ENCODE measurements around the gene PAFAH1B1.

The PAFAH1B1 gene

DNA sequence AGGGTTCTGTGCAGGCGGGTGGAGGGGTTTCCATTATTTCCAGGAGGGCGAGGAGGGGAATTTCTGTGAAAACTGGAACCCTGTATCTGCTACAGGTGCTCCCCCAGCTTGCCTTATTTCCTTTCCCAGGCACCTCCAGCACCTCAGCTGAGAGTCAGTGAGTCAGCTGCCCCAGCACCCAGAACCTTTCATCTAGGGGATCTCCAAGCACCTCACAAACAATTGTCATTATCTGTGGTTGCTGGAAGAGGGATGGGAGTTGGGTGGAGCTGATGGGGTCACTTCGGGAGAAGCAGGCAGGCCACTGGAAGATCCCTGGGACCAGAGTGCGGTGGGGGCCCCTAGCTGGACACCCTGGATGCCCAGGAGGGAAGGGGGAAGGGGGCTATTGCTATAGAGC, 128.1 kb downstream of the PAFAH1B1 start:
- H3K9ac ChIP-seq (ENCODE audit: low read length): no peak overlapping the region
- H3K79me2 ChIP-seq (ENCODE audit: low read length): no peaks in the 10 kb centered on the region
- no peak for TF ChIP-seq CTCF (IDR thresholded peaks at IDR 0.05; ENCODE audit: low read depth, low read length)
- no peak for TF ChIP-seq EZH2phosphoT487 (IDR thresholded peaks at IDR 0.05; ENCODE audit: low read depth)
- H3K9me3 ChIP-seq (ENCODE audit: insufficient read depth, low read length): no peaks in the 10 kb centered on the region
- H3K4me1 ChIP-seq (ENCODE audit: low read length): no peaks in the 10 kb centered on the region
- no peak overlapping the region for H2AFZ ChIP-seq (ENCODE audit: low read depth, low read length)
- H3K4me2 ChIP-seq (ENCODE audit: low read length): no peak overlapping the region
- no peak overlapping the region for H3K4me3 ChIP-seq (ENCODE audit: low read length)
- H4K20me1 ChIP-seq (ENCODE audit: insufficient read depth, low read length): no peaks in the 10 kb centered on the region
- no peaks in the 10 kb centered on the region for H3K36me3 ChIP-seq (replicated peaks; ENCODE audit: low read depth, low read length)
- no peak overlapping the region for H3K27ac ChIP-seq (ENCODE audit: low read length)
- no peaks in the 10 kb centered on the region for H3K27me3 ChIP-seq (ENCODE audit: low read depth, low read length)

- H3K4me2 ChIP-seq (ENCODE audit: low read length): no peak overlapping the region
- no peaks in the 10 kb centered on the region for H3K79me2 ChIP-seq (ENCODE audit: low read length)
- no peak overlapping the region for H2AFZ ChIP-seq (ENCODE audit: low read depth, low read length)
- no peak overlapping the region for H3K27ac ChIP-seq (ENCODE audit: low read length)
- H4K20me1 ChIP-seq (ENCODE audit: insufficient read depth, low read length): no peaks in the 10 kb centered on the region
- no peaks in the 10 kb centered on the region for H3K9me3 ChIP-seq (ENCODE audit: insufficient read depth, low read length)
- no peaks in the 10 kb centered on the region for H3K36me3 ChIP-seq (replicated peaks; ENCODE audit: low read depth, low read length)
- TF ChIP-seq EZH2phosphoT487 (IDR thresholded peaks at IDR 0.05; ENCODE audit: low read depth): no peak
- TF ChIP-seq CTCF (IDR thresholded peaks at IDR 0.05; ENCODE audit: low read depth, low read length): no peak
- no peak overlapping the region for H3K9ac ChIP-seq (ENCODE audit: low read length)
- no peaks in the 10 kb centered on the region for H3K27me3 ChIP-seq (ENCODE audit: low read depth, low read length)
- no peak overlapping the region for H3K4me3 ChIP-seq (ENCODE audit: low read length)
- no peaks in the 10 kb centered on the region for H3K4me1 ChIP-seq (ENCODE audit: low read length)
Measured at GRCh38 chr17:2722611-2723010, 129.2 kb downstream of the PAFAH1B1 start.

- Histone ChIP-seq H3K9me3 (ENCODE audit: insufficient read depth, low read length) (no peaks in the 10 kb centered on the region), H3K4me1 (ENCODE audit: low read length) (no peaks in the 10 kb centered on the region), H3K4me3 (ENCODE audit: low read length) (no peak overlapping the region), H4K20me1 (ENCODE audit: insufficient read depth, low read length) (no peaks in the 10 kb centered on the region), H3K9ac (ENCODE audit: low read length) (no peak overlapping the region), H2AFZ (ENCODE audit: low read depth, low read length) (no peak overlapping the region), H3K27ac (ENCODE audit: low read length) (no peak overlapping the region), H3K27me3 (ENCODE audit: low read depth, low read length) (no peaks in the 10 kb centered on the region), H3K79me2 (ENCODE audit: low read length) (no peaks in the 10 kb centered on the region), H3K36me3 (replicated peaks; ENCODE audit: low read depth, low read length) (no peaks in the 10 kb centered on the region), H3K4me2 (ENCODE audit: low read length) (no peak overlapping the region)
- TF ChIP-seq EZH2phosphoT487 (IDR thresholded peaks at IDR 0.05; ENCODE audit: low read depth): no peak
- TF ChIP-seq CTCF (IDR thresholded peaks at IDR 0.05; ENCODE audit: low read depth, low read length): no peak
Measured at GRCh38 chr17:2723505-2723996, 130.1 kb downstream of the PAFAH1B1 start.

DNA sequence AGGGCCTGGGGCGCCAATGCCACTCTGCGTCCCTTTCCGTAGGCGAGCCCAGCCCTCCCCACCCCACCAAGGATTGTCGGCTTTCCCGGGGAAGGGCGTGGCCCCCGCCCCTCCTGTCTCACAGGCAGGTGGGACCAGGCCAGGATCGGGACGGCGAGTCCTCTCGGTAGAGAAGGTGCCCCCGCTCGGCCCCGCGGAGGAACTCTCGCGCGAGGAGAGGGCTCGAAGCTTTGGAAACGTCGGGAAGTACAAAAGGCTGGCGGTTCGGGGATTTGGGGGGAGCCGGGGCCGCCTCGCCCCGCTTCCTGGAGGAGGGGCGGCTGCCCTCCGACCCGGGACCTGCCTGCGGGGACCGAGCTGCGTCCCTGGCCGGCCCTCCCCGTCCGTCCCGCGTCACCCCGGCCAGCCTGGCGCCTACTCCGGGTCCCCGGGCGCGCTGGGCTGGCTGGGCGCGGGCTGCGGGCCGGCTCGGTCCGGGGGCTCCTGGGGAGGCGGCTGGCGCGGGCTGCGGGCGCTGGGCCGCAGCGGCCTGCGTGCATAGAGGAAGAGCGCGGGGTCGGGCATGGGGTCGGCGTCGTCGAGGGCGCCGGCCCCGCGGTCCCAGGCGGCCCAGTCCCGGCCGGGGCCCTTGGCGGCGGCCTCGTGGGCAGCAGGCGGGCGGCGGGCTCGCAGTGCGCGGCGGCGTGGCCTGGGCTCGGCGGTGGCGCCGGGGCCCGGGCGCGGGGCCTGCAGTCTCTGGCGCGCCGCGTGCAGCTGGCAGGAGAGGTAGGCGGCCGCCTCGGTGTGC, 130.7 kb downstream of the PAFAH1B1 start:
- TF ChIP-seq EZH2phosphoT487 (IDR thresholded peaks at IDR 0.05; ENCODE audit: low read depth) (no peak), CTCF (IDR thresholded peaks at IDR 0.05; ENCODE audit: low read depth, low read length) (no peak)
- Histone ChIP-seq H3K9ac (ENCODE audit: low read length) (no peak overlapping the region), H2AFZ (ENCODE audit: low read depth, low read length) (no peak overlapping the region)

More for the DNA sequence above, 130.7 kb downstream of the PAFAH1B1 start:
- no peaks in the 10 kb centered on the region for H3K9me3 ChIP-seq (ENCODE audit: insufficient read depth, low read length)
- H4K20me1 ChIP-seq (ENCODE audit: insufficient read depth, low read length): no peaks in the 10 kb centered on the region
- no peaks in the 10 kb centered on the region for H3K36me3 ChIP-seq (replicated peaks; ENCODE audit: low read depth, low read length)
- no peak overlapping the region for H3K4me2 ChIP-seq (ENCODE audit: low read length)
- no peak overlapping the region for H3K27ac ChIP-seq (ENCODE audit: low read length)
- H3K4me1 ChIP-seq (ENCODE audit: low read length): no peaks in the 10 kb centered on the region
- no peak overlapping the region for H3K4me3 ChIP-seq (ENCODE audit: low read length)
- no peaks in the 10 kb centered on the region for H3K27me3 ChIP-seq (ENCODE audit: low read depth, low read length)
- no peaks in the 10 kb centered on the region for H3K79me2 ChIP-seq (ENCODE audit: low read length)

Measured in OCI-LY3 (cell line).